HG03378 (cell line): ENCODE measurements around the gene SNAPC2.

Experiments used
- ATAC-seq: cut with Tn5 transposase; IDR thresholded peaks from one replicate; pipeline ENCODE4 v1.9.1; 2021; ENCODE audit warnings: mild to moderate bottlenecking, moderate library complexity; ENCODE audit not compliant: unreplicated experiment

The SNAPC2 gene

DNA sequence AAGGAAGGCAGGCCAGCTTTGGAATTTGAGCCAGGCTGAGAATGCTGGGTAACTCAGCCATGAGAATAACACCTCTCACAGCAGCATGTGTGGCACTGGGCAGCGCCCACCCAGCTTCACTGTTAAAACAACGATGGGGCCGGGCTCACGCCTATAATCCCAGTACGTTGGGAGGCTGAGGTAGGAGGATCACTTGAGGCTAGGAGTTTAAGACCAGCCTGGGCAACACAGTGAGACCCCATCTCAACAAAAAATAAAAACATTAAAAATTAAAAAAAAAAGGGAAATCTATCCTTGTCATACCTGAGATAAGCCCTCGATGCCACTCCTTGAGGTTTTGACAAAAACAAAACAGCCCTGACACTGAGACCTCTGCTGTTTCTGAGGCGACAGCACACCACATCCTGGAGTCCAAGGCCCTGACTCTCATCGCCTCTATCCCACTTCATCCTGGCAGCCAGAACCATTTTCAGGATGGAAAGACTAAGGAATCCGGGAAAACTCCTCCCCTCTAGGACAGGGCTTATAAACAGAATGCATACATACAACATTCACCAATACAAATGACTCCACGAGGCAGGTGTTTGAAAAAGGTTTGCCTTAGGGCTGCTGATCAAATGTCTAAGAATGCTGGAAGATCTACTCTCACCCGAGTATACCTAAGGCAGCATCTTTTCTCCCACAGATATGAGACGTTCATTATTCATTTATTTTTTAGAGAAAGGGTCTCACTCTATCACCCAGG is 46.0 kb downstream of the SNAPC2 start:
- no peak for ATAC-seq

DNA sequence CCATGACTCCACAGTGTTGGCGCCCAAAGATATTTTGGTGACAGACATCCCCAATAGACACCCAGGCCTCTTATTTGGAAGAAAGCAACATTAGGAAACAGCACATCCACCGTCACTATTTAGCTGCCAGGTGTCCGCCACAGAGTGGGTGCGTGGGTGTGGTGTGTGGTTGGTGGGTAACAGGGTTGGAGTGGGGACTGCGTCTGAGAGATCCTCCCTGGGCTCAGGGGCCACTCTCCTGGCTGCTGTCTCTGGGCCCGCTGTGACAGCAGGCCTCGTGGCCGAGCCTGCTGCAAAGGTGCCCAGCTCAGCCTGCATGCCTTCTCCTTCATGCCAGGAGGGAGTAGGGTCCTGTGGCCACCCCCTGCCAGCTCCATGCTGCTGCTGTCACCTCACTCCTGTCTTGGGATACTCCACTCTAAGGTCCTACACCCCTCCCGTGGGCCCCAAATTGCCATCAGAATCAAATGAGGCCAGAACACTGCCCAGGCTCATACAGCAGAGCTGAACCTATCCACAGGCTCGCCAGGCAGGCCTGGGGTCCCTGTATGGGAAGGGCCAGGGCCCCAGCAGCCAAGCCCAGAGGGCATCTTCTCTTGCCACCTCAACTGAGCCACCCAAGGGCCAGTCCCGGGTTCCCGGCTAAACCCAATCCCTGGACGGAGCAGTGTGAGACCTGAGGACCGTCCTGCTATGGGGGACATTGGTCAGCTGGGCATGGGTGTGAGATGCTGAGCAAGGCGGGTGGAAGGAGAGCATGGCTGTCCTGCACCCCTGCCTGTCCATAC is 48.1 kb downstream of the SNAPC2 start:
- no peak for ATAC-seq

DNA sequence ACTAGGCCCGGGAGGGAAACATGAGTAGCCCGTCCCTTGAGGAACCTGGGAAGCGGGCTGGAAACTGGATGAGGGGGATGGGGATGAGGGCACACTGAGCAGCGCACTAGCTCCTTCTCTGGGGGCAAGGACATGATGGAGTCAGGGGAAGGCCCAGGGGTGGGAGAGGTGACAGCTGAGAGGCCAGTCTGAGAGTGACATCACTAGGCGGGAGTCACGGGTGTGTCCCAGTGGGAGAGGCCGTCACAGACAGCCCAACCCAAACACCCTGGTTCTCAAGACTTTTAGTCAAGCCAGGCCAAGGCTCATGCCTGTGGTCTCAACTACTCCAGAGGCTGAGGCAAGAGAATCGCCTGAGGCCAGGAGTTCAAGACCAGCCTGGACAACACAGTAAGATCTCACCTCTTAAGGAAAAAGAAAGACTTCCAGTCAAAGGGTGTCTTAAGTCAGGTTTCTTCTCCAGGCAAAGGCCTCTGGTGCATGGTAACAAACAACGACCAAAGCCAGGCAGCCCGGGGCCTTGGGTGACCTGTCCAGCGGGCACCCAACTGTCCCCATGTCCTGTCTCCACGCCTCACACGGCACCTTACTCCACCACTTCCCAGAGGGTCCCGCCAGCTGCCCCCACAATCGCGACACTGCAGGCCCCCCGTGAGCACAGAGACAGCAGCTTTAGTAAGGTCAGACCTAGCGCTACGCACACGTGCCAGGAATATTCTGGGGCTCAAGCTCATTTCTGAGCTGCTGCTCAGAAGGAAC is 48.8 kb downstream of the SNAPC2 start:
- ATAC-seq = no peak

DNA sequence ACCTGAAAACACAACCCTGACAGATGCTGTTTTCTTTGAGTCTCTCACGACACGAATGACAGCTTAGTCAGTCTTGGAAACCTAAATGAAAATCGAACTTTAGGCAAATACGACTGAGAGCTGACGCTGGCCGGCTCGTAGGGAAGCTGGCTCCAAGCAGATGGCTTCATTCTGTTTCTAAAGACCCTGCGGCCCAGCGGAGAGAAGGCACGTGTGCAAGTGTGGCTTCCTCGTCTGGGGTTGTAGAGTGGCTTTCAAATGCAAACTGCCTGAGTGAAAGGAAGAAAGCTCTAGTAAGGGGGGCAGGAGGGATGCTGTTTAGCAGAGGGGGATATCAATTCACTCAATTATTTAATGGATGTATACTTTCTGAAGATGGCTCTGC is 49.4 kb downstream of the SNAPC2 start:
- no peak for ATAC-seq

DNA sequence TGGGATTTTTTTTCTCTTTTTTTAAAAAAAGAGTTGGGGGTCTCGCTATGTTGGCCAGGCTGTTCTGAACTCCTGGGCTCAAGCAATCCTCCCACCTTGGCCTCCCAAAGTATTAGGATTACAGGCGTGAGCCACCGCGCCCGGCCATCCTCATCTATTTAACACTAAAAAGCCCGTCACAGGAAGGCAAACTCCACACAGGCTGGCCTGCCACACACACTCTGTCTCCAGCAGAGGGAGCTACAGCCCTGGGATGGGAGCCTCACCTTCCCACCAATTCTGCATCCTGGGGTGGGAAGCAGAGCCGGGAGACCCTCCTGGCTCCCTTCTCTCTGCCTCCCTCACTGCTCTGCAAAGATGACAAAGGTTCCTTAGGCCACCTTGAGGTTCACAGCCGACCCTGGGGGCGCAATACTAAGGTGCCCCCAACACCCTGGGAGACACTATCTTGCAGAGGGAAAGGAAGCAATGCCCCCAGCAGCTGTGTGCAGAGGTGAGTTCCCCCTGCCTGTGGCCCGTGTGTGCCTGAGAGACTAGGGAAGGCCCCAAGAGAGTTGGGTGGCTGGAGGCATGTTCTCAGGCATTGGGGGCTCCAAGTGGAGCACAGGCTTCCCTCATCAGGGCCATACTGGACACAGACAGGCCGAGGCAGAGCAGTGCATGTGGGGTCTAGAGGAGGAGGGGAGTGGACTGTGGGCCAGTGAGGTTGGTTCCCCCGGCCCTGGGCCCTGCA is 50.7 kb downstream of the SNAPC2 start:
- no peak for ATAC-seq

DNA sequence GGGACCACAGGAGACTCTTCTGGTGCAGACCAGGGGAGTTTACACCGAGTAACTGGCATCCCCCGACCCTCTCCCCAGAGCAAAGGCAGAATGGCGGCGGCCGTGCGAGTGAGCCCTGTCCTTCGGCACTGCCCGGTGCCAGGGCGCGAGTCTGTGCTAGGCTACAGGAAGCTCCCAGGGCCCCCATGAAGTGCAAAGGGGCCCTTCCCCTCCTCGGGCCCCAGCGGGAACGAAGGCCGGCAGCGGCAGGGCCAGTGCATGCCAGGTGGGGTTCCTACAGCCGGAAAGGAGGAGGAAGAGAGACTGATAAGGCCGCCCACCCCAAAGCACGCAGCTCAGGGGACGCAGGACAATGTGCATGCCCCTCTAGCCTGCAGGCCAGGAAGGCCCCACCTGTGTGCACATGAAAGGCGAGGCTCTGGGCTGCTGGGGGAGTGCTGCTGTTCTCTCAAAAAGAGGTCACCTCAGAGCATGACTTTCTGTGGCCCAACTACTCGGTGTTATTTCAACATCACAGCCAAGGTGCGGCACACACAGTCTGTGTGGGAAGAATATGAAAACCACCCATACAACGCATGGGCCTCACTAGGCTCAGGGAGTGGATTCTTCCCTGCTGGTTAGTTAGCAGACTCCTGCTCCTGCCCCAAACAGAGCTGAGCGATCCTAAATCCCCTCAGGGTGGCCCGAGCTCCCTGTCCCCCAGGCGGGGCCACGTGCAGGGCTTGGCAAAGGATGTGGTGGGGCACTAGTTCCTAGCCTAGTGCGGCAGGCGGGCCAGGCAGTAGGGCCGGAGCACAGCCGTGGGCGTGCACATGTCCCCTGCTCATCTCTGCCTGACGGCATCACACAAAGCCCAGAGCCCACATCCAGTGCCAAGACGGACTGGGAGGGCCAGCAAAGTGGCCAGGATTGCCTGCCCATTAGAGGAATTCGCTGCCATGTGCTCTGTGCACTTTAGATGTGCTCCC is 51.7 kb downstream of the SNAPC2 start:
- no peak for ATAC-seq
